GM13977 (cell line): ENCODE data around the gene SLC17A2.
"Not testable (repeated sequence)": the region's sequence is repeated elsewhere in the genome, so short reads cannot be mapped to it uniquely, and the experiment has no call there.

Experiments
- DNase-seq: peaks from one replicate; pipeline ENCODE4 v3.0.0; 2012; ENCODE audit warnings: low spot score
- in situ Hi-C: fragments of 300-500 bp; cut with MboI; formaldehyde crosslinking; loops from one replicate; pipeline ENCODE4 v1.12.0; 2022; ENCODE audit warnings: low sequenced_read_pairs, low pct_unique_long_range_greater_than_20kb, mixed read lengths, inconsistent platforms; ENCODE audit not compliant: unreplicated experiment
- TF ChIP-seq, protein P1 (sequence below): IDR thresholded peaks from 2 replicates; pipeline ENCODE4 v1.5.1; 2012; ENCODE audit warnings: mild to moderate bottlenecking, control low read depth; ENCODE audit not compliant: insufficient read depth; ENCODE audit errors: extremely low read depth, missing control alignments

SLC17A2 gene

DNA sequence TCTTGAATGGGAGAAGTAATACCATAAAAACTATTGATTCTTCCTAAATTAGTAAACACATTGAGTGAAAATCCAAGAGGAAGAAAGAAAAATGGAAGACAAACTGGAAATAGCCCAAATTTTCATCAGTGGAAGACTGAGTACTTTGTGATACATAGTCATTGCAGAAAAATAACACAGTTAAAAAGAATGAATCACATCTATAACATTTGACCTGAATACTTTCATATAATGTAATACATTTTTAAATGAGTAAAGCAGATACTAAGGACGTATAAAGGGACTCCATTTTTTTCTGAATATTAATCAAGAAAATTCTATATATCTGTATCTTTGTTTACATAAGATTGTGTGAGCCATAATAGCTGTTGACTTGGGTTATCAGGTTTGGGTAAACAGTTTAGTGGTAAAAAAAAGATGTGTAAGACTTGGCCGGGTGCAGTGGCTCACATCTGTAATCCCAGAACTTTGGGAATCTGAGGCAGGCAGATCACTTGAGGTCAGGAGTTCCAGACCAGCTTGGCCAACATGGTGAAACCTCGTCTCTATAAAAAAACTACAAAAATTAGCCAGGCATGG lies 4.3 kb upstream of the SLC17A2 start:
- in situ Hi-C loops: no loop called here
- TF ChIP-seq, protein P1, sequence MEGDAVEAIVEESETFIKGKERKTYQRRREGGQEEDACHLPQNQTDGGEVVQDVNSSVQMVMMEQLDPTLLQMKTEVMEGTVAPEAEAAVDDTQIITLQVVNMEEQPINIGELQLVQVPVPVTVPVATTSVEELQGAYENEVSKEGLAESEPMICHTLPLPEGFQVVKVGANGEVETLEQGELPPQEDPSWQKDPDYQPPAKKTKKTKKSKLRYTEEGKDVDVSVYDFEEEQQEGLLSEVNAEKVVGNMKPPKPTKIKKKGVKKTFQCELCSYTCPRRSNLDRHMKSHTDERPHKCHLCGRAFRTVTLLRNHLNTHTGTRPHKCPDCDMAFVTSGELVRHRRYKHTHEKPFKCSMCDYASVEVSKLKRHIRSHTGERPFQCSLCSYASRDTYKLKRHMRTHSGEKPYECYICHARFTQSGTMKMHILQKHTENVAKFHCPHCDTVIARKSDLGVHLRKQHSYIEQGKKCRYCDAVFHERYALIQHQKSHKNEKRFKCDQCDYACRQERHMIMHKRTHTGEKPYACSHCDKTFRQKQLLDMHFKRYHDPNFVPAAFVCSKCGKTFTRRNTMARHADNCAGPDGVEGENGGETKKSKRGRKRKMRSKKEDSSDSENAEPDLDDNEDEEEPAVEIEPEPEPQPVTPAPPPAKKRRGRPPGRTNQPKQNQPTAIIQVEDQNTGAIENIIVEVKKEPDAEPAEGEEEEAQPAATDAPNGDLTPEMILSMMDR: no peak
- no peak for DNase-seq

DNA sequence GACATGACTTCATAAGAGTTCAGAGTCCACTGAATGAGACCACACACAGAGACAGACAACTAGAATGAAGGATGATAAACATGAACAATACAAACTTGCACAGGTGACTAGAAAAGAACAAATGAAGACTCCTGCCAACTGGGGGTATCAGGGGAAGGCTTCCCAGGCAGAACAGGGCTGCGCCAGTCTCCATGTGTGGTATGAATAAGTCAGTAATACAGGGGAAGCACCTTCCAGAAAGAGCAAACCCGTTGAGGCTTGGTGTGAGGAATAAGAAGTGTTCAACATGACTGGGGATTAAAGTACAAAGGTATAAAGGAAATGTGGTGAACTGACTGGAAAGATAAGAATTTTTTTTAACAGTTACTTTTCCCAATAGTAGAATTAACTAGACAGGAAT lies 3.7 kb upstream of the SLC17A2 start:
- in situ Hi-C loops: no loop called here
- no peak for DNase-seq

DNA sequence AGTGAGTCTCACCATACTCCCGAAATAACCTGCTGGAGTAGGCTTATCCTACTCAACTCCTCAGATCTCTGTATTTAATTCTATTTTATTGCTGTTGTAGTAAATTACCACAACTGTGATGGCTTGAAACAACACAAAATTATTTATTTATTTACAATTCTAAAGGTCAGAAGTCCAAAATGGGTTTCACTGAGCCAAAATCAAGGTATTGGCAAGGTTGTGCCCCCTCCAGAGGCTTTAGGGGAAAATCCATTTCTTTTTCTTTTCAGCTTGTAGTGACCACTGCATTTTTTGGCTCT lies 869 bp upstream of the SLC17A2 start:
- DNase-seq: no peak
- TF ChIP-seq, protein P1: no peak
- in situ Hi-C loops: no loop called here

More for the DNA sequence above, 3.7 kb upstream of the SLC17A2 start:
- TF ChIP-seq, protein P1: no peak

DNA sequence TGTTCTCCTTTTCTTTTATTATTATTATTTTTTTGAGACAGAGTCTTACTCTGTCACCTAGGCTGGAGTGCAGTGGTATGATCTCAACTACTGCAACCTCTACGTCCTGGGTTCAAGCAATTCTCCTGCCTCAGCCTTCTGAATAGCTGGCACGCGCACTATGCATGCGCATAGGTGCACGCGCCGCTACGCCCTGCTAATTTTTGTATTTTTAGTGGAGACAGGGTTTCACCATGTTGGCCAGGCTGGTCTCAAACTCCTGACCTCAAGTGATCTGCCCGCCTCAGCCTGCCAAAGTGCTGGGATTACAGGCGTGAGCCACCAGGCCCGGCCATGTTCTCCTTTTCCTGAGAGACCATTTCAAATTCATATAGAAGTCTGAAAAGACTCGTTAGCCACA lies 706 bp downstream of the SLC17A2 start:
- in situ Hi-C loops, DNase-seq: not testable (repeated sequence)

DNA sequence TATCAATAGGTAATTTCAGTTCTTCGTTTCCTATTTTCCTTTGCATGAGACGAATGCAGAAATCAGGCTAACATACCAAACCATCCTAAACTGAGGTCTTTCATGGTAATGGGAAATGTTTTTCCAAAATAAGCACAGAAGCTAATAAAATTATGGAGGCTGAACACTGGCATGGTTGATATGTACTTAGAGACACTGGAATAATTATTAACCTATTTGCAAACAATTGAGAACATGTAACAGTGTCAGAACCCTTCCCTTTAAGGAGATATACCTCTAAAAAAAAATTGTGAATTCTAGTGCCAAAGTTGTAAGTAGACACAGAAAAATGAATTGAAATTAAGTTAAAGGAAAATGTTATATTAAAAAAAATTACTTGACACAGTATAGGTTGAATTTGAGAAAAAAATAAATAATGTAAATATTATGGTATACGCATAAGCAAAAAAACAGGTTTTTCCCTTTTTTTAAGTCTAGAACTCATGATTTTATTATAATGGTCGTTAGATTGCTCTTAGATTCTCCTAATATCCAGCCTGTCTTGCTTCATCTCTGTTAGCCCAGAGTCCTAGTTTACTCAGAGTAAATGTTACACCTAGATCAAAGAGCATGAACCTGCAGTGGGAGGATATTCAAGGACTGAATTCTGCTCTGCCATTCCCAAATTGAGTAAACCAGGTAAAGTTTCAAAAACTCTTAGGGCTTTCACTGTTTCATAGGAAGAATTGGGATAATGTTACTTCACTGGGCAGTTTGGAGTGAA lies 1.7 kb downstream of the SLC17A2 start:
- no peak for DNase-seq
- in situ Hi-C loops: no loop called here
- TF ChIP-seq, protein P1: no peak

DNA sequence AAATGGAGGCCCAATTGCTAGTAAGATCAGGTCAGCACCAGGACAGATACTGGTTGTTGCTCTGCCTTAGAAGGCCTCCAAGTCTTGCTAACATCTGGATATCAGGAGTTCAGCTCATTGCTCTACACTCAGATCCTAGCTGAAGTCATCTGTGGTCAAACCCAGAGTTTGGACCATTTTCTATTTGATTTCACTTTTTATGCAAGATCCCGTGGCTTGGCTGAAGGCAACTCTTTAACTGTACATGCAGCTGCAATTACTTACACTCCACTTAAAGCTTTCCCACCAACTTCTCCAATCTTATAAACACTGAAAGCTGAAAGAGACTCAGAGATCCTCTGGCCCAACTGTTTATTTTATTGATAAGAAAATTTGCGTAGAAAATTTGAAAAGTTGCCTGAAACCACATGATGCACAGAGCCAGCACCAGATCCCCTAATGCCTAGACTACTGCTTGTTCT lies 2.7 kb downstream of the SLC17A2 start:
- in situ Hi-C loops: no loop called here
- TF ChIP-seq, protein P1: no peak
- DNase-seq: no peak

DNA sequence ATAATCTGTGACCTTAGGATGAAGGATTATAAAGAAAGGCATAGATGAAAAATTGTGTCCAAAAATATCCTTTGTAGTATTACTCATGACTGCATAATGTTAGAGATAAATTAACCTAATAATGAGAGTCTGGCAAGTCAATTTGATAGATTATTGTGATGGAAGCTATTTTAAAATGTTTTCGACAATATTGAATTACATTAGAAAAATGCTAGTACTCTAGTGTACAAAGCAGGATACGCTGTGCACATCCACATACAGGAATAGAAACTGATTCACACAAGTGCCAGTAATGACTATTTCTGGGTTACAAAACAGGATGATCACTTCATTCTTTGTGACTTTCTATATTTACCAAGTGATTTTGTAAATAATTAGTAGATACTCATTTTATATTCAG lies 3.3 kb downstream of the SLC17A2 start:
- TF ChIP-seq, protein P1: no peak
- no peak for DNase-seq
- in situ Hi-C loops: no loop called here
